GM12878 (cell line): ENCODE results near the gene CDKL5.

Experiments used
- ATF2 ChIP-seq: IDR thresholded peaks from 2 replicates; pipeline ENCODE4 v1.6.1; 2012; ENCODE audit warnings: low read length, inconsistent platforms
- CEBPZ ChIP-seq: fragments of 150-350 bp; IDR thresholded peaks from 2 replicates; pipeline ENCODE4 v1.6.1; 2016; ENCODE audit warnings: low read depth, low read length
- CTCF ChIP-seq, 3 experiments: IDR thresholded peaks in 2 of 3; conservative IDR thresholded peaks in 1 of 3; 2 replicates each; pipeline ENCODE4 v1.5.1; 2011; ENCODE audit warnings: low read depth in 3 of 3, low read length in 3 of 3, mild to moderate bottlenecking in 3 of 3, control low read depth in 2 of 3, moderate library complexity in 2 of 3, inconsistent platforms in 1 of 3, mixed read lengths in 1 of 3; ENCODE audit not compliant: control insufficient read depth in 2 of 3, insufficient read depth in 1 of 3; ENCODE audit errors: extremely low read depth in 1 of 3
- DPF2 ChIP-seq: fragments of 450-650 bp; IDR thresholded peaks from 2 replicates; pipeline ENCODE4 v1.6.1; 2017; ENCODE audit warnings: mild to moderate bottlenecking
- EP300 ChIP-seq, 2 experiments: fragments of 150-350 bp in 1 of 2; IDR thresholded peaks; 2 replicates each; pipeline ENCODE4 v1.6.1; 2011 to 2012; ENCODE audit warnings: low read depth in 2 of 2, low read length in 2 of 2, borderline replicate concordance in 1 of 2, improper control_type of control experiment in 1 of 2, inconsistent platforms in 1 of 2; ENCODE audit not compliant: control insufficient read depth in 1 of 2
- HDAC2 ChIP-seq: fragments of 200-600 bp; sonication (generic); IDR thresholded peaks from 2 replicates; pipeline ENCODE4 v1.6.1; 2017
- IRF4 ChIP-seq: IDR thresholded peaks from 2 replicates; pipeline ENCODE4 v1.6.1; 2011; ENCODE audit warnings: low read depth, low read length
- NR2F1 ChIP-seq: fragments of 450-650 bp; conservative IDR thresholded peaks from 2 replicates; pipeline ENCODE4 v1.6.1; 2017; ENCODE audit warnings: mild to moderate bottlenecking
- SIN3A ChIP-seq: IDR thresholded peaks from 2 replicates; pipeline ENCODE4 v1.6.1; 2012; ENCODE audit warnings: low read depth, low read length, improper control_type of control experiment
- SMAD1 ChIP-seq: fragments of 450-650 bp; IDR thresholded peaks from 2 replicates; pipeline ENCODE4 v1.6.1; 2018; ENCODE audit warnings: mild to moderate bottlenecking, low read depth; ENCODE audit not compliant: partially characterized antibody
- SMARCA5 ChIP-seq: fragments of 450-650 bp; IDR thresholded peaks from 2 replicates; pipeline ENCODE4 v1.6.1; 2017; ENCODE audit warnings: mild to moderate bottlenecking
- SMC3 ChIP-seq: IDR thresholded peaks from 2 replicates; pipeline ENCODE4 v1.6.1; 2011; ENCODE audit warnings: low read length, improper control_type of control experiment, borderline replicate concordance
- SP1 ChIP-seq: IDR thresholded peaks from one replicate; pipeline ENCODE4 v1.6.1; 2011; ENCODE audit warnings: low read depth, low read length
- ZSCAN29 ChIP-seq: fragments of 450-650 bp; IDR thresholded peaks from 2 replicates; pipeline ENCODE4 v1.6.1; 2017; ENCODE audit warnings: mild to moderate bottlenecking, moderate library complexity

DNA sequence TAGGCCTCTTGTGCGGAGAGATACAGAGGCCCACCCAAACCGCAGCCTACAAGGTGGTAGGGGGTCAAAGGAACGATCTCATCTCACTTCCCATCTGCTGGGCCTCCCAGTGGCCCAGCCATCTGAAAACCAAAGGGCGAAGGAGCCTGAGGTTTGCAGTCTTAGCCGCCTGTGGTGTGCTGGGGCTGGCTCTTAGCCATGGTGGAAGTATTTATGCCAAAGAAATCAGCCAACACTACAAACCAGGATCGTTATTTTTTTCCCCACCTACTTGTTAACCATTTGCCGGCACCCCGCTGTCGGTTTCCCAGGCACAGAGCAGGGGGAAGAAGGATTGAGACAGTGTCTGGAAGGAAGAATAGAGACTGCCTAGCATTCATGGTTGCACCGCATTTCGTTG, 30.9 kb upstream of the CDKL5 start:
- TF ChIP-seq CTCF (IDR thresholded peaks at IDR 0.05 in 2 of 3, conservative IDR thresholded peaks at IDR 0.05 in 1 of 3; ENCODE audit: control insufficient read depth in 2 of 3, extremely low read depth in 1 of 3, insufficient read depth in 1 of 3, low read depth in 3 of 3, low read length in 3 of 3) (no peak), SMC3 (no peak), DPF2 (no peak), SP1 (no peak), SMAD1 (no peak), ZSCAN29 (no peak), EP300 (IDR thresholded peaks at IDR 0.05; ENCODE audit: borderline replicate concordance in 1 of 2, control insufficient read depth in 1 of 2, low read depth in 2 of 2, low read length in 2 of 2) (no peak), NR2F1 (no peak), ATF2 (no peak), CEBPZ (no peak), IRF4 (no peak), SMARCA5 (no peak), HDAC2 (no peak), SIN3A (no peak)
